Epithelial cell of esophagus (primary cell): ENCODE measurements around the gene RBM33.

Source experiments
- DNase-seq: peaks from one replicate; pipeline ENCODE4 v3.0.0; 2010; ENCODE audit warnings: low read depth
- H3K4me3 ChIP-seq: 2 replicates; pipeline ENCODE4 v1.5.1; 2011; ENCODE audit warnings: mild to moderate bottlenecking, low read length, control low read depth
- TF ChIP-seq, protein P1 (sequence below): IDR thresholded peaks from 2 replicates; pipeline ENCODE4 v1.5.1; 2011; ENCODE audit warnings: low read depth, mild to moderate bottlenecking, low read length, control low read depth, inconsistent platforms; ENCODE audit not compliant: insufficient read depth; ENCODE audit errors: missing control alignments

Gene RBM33

GRCh38 chr7:155603205-155603857 is 41.1 kb upstream of the RBM33 start:
- H3K4me3 ChIP-seq: no peak overlapping the region
- TF ChIP-seq, protein P1, sequence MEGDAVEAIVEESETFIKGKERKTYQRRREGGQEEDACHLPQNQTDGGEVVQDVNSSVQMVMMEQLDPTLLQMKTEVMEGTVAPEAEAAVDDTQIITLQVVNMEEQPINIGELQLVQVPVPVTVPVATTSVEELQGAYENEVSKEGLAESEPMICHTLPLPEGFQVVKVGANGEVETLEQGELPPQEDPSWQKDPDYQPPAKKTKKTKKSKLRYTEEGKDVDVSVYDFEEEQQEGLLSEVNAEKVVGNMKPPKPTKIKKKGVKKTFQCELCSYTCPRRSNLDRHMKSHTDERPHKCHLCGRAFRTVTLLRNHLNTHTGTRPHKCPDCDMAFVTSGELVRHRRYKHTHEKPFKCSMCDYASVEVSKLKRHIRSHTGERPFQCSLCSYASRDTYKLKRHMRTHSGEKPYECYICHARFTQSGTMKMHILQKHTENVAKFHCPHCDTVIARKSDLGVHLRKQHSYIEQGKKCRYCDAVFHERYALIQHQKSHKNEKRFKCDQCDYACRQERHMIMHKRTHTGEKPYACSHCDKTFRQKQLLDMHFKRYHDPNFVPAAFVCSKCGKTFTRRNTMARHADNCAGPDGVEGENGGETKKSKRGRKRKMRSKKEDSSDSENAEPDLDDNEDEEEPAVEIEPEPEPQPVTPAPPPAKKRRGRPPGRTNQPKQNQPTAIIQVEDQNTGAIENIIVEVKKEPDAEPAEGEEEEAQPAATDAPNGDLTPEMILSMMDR: no peak
- no peak for DNase-seq

GRCh38 chr7:155603858-155604503 is 40.5 kb upstream of the RBM33 start:
- TF ChIP-seq, protein P1: no peak
- no peak for DNase-seq
- H3K4me3 ChIP-seq: no peak overlapping the region

DNA sequence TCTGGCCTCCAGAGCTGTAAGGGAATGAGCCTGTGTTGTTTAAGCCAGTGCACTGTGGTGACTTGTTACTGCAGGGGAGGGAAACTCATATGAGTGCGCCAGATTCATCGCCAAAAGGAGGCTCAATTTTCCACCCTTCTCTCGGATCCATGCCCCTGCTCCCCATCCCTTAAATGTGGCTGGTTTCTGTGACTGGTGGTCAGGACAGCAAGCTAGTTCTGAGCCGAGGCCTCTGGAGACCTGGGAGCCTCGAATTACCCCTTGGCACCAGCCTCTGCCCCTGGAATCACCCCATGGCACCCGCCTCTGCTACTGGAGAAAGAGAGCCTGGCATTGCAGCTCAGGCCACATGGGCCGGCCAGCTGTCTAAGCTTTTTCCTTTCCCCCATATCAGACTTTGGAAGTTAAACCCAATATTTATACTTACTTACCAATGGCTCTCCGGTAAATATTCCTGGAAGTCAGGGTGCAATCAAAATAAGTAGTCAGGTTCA is 39.9 kb upstream of the RBM33 start:
- no peak overlapping the region for H3K4me3 ChIP-seq
- no peak for DNase-seq
- TF ChIP-seq, protein P1: no peak

DNA sequence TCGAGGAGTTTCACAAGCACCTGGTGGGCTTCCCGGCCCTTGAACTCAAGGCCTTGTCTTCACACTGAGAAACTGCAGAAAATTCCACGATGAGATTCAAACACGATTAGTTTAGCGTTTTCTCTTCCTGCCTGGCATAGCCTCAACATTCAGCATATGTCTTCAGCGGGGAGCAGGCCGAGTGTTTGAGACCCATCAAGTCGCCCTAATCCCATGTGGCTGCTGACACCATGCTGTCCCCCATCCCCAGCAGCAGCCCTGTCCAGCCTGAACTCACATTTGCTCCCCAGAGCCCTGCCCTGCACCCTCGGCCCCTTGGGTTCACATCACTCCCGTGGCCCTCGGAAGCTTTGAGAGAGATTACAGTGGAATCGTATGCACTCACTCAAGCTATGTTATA is 35.3 kb upstream of the RBM33 start:
- DNase-seq: no peak
- TF ChIP-seq, protein P1: no peak

GRCh38 chr7:155610633-155611193 is 33.7 kb upstream of the RBM33 start:
- no peak for DNase-seq
- TF ChIP-seq, protein P1: no peak

More for the DNA sequence above, 35.3 kb upstream of the RBM33 start:
- H3K4me3 ChIP-seq: no peak overlapping the region

GRCh38 chr7:155611808-155612447 is 32.5 kb upstream of the RBM33 start:
- no peak for DNase-seq
- TF ChIP-seq, protein P1: no peak
- H3K4me3 ChIP-seq: no peak overlapping the region

More at GRCh38 chr7:155610633-155611193, 33.7 kb upstream of the RBM33 start:
- H3K4me3 ChIP-seq: no peak overlapping the region
